GM21423 (cell line): ENCODE results near the gene TNS1.
"Not testable (repeated sequence)": the region's sequence is repeated elsewhere in the genome, so short reads cannot be mapped to it uniquely, and the experiment has no call there.

ENCODE experiments used
- ATAC-seq: cut with Tn5 transposase; IDR thresholded peaks from one replicate; pipeline ENCODE4 v1.9.1; 2021; ENCODE audit warnings: mild to moderate bottlenecking, moderate library complexity; ENCODE audit not compliant: unreplicated experiment

The TNS1 gene

DNA sequence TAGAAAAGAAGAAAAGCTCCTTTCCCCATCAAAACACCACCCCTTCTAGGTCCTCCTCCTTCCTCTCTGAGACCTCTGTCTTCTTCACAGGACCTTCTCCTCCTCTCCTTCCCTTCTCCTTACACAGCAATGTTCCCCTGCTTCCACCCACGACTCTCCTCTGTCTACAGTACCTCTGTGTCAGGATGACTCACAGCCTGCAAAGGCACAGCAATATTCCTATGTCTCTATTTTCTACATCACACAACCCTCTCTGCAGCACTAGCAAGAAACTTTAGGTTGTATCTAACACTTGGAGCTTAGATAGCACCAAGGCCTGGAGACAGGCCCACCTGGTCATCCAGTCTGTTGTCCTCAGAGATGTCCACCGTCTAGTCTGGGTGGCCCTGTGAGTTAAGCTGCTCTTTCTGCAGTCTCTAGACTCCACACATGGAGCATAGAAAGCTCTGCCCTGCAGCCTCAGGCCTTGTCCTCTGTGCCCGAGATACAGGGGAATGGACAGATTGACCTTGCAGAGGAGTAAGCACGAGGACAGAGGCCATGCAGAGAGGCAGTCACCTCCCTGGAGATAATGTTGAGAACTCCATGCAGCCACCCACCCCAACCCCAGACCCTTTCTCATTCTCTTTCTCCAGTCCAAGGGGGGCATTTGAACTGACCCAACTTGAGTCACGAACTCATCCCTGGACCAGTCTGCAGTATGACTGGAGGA lies 212.0 kb downstream of the TNS1 start:
- ATAC-seq, result no peak

DNA sequence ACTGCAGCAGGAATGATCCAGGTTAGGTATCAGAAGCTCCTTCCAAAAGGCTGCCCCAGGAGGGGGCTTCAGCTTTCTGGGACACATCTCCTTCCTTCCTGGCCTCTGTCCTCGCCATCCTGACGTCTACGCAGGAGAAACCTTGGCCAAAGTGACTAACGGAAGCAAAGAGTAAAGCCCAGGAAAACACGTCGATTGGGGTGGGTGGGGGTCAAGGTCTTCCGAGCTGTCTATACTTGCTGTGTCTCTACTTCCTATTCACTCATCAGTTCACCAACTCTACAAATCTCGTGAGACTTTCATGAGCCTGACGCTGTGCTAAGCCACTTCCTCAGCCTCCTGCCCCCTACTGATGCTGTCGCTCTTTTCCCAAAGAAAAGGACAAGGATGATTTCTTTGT lies 212.6 kb downstream of the TNS1 start:
- ATAC-seq, result no peak

DNA sequence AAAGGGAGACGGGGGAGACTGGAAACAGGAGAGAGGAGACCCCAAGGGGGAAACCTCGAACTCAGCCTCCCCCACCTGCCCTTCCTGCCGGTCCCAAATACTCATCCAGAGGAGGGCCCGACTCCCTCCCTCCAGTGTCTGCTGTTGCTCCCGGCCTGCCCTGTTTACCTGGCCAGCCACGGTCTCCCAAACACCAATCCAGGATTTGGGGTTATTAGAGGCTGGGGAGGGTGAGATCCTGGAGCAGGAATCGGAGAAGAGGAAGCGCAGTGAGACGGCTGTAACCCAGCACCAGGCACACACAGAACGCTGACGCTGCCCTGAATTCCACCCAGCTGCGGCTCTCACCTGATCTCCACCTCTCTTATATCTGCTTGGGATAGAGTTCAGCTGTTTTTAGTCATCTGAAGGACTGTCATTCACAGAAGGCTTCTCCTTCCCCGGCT lies 213.0 kb downstream of the TNS1 start:
- no peak for ATAC-seq

- ATAC-seq, result no peak
Measured at GRCh38 chr2:217789003-217789735, 213.6 kb downstream of the TNS1 start.

DNA sequence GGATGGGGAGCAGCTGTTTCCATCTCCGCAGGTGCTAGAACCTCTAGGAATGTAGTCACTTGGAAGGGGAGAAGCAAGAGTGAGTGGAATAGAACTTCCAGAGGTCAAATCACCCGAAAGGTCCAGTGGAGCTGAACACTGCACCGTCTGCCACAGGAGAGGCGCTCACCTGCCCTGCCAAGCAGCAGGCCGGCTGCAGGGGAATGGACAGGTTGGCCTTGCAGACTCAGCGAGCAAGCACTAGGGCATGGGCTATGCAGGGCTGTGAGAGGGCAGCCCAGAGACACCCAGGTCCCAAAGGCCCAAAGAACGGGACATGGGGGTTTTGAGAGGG lies 214.2 kb downstream of the TNS1 start:
- ATAC-seq, result no peak

DNA sequence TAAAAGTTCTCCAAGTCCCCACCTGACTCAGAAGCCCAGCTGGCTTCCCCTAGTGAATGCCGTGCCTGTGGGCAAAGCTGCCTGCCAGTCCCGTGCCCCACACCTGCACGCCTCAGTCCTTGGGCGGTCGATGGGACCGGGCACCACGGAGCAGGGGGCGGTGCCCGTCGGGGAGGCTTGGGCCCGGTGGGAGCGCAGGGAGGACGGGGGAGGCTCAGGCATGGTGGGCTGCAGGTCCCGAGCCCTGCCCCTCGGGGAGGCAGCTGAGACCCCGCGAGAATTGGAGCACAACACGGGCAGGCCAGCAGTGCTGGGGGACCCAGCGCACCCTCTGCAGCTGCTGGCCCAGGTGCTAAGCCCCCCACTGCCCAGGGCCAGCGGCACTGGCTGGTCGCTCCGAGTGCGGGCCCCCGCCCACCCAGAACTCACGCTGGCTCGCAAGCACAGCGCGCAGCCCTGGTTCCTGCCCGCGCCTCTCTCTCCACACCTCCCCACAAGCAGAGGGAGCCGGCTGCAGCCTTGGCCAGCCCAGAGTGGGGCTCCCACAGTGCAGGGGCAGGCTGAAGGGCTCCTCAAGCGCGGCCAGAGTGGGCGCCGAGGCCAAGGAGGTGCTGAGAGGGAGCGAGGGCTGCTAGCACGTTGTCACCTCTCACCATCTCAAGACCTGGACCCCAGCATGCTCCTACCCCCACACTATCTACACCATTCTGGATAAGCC lies 215.5 kb downstream of the TNS1 start:
- ATAC-seq, result no peak

DNA sequence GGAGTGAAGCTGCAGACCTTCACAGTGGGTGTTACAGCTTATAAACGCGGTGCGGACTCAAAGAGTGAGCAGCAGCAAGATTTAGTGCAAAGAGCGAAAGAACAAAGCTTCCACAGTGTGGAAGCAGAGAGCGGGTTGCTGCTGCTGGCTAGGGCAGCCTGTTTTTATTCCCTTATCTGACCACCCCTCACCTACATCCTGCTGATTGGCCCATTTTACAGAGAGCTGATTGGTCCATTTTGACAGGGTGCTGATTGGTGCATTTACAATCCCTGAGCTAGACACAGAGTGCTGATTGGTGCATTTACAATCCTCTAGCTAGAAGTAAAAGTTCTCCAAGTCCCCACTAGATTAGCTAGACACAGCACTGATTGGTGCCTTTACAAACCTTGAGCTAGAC lies 216.2 kb downstream of the TNS1 start:
- not testable (repeated sequence) for ATAC-seq

DNA sequence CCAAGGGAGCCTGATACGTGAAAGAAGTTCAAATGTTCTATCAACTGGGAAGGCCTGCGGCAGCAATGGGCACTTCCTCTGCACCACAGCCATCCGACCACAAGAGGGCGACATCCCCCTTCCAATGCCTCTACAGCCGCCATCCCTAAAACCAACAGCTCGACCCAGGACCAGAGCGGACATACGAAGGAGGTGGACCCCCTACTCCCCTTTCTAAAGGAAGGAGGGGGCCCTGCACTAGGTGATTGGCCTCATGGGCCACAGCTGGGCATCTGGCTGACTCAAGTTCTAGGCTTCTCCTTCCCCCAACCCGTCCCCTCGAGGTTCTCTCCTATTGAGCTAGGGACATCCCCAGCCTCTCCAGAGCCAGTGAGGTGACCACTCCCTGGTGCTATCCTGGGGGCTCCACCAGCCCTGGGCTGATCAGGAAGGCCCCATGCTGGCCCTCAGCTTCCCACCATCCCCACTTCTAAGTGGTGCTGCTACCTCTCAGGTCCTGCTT lies 217.2 kb downstream of the TNS1 start:
- ATAC-seq, result peak; percentile 58

GRCh38 chr2:217784996-217785543 lies 217.7 kb downstream of the TNS1 start:
- no peak for ATAC-seq

- no peak for ATAC-seq
Measured at GRCh38 chr2:217783243-217783642, 219.6 kb downstream of the TNS1 start.

GRCh38 chr2:217777906-217778305 lies 224.9 kb downstream of the TNS1 start:
- no peak for ATAC-seq

- no peak for ATAC-seq
Measured at GRCh38 chr2:217776631-217777030, 226.2 kb downstream of the TNS1 start.

- ATAC-seq, result no peak
Measured at GRCh38 chr2:217775920-217776503, 226.8 kb downstream of the TNS1 start.

DNA sequence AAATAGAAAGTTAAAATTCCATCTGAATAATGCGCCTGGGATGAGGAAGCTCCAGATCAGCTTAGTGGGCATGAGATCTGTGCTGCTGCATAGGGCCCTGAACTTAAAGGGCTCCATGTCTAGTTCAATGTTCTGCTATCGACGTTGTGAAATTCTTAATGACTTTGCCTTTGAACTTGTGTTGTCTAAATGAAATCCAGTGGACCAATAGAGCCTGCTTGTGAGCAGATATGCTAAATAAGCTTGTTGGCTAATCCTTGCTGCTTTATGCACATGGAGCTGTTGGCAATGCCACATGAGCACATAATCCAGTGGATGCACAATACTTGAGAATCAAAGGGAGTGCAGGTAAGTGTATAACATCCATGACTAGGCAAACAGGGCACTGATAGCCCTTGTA lies 228.6 kb downstream of the TNS1 start:
- ATAC-seq, result no peak

DNA sequence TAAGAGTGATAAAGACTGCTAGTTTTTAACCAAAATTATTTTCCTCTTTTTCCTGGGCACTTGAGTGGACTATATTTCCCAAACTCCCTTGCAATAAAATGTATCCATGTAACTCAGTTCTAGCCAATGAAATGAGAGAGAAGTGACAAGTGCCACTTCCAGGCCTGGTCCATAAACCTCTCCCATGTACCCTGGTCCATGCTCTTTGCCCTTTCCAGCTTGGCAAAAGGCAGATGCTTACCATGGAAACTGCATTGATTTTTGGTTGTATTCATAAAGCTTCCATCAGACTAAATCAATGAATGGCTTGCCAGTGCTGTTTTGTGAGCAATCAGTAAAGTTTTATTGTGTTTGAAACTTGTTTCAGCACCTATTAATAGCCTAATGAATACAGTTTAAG lies 229.3 kb downstream of the TNS1 start:
- no peak for ATAC-seq

GRCh38 chr2:217766356-217766755 lies 236.4 kb downstream of the TNS1 start:
- no peak for ATAC-seq

GRCh38 chr2:217761645-217762277 lies 241.0 kb downstream of the TNS1 start:
- ATAC-seq, result no peak

DNA sequence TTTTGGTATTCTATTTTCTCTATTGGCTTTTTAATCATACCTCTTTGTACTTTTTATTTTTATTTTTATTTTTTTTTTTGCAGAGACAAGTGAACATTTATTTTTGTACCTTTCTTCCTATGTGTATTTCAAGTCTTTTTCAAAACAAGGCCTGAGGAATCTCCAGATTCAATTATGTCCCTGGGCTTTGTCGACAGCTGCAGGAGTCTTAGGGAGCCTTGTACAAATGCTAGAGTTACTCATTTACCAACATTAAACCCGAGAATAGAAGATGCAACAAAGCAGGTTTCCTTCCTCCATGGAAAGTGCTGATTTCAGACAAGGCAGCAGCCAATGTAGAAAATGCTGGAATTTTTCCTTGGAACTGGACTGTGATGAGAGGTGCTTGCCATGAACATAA lies 242.8 kb downstream of the TNS1 start:
- ATAC-seq, result no peak

DNA sequence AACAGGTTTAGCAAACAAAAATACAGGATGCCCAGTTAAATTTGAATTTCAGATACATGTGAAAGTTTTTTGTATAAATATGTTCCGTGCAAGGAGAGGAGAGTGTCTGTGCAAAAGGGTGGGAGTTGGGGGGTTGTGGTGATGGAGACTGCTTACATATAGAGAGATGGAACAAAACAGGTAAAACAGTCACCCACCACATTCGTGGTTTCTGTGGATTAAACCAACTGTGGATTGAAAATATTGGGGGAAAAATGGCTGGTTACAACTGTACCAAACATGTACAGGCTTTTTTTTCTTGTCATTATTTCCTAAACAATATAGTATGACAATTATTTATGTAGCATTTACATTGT lies 245.7 kb downstream of the TNS1 start:
- ATAC-seq, result no peak

DNA sequence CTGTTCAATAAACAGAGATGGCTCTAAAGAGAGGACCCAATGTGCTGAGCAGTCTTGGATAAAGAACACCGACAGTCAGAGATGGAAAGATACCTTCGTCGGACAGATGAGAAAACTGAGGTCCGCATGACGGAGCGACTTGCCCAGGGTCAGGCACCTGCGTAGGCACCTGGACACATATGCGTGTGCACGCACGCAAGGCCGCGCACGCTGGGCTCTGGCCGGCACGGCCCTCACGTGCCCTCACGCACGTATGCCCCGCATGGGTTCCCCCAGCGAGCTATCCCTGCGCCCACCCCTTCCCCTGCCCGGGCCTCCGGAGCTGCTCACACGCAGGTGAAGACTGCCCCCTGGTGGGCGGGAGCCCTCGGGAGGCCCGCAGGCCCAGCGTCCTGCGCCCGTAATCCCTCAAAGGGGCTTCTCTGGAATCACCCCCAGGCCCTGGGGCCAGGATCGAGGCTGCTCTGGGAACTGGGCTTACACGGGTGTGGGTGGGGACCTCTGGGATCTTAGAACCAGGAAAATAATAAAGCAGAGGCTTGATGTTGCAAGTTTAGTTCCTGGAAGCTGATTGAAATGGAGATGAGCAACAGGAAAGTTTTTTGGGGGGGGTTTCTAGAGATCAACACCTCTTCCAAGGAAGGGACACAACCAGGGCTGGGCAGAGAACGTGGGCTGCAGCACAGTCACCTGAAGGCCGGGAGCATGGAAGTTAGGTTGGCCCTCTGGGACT lies 246.3 kb downstream of the TNS1 start:
- ATAC-seq, result peak; percentile 42
